ENCODE results near the gene RAB3C.
"Not testable (repeated sequence)": the region's sequence is repeated elsewhere in the genome, so short reads cannot be mapped to it uniquely, and the experiment has no call there.

RAB3C gene

GRCh38 chr5:58674711-58675110, 91.8 kb downstream of the RAB3C start:
- Histone ChIP-seq H3K9me3 (ENCODE audit: control insufficient read depth, low read length) (no peaks in the 10 kb centered on the region), H3K27ac (ENCODE audit: low read depth, low read length, severe bottlenecking) (no peak overlapping the region), H3K4me1 (ENCODE audit: control insufficient read depth, insufficient read depth, low read length, poor library complexity, severe bottlenecking) (no peaks in the 10 kb centered on the region), H3K4me3 (ENCODE audit: extremely low read depth, insufficient read depth, low read length, poor library complexity, severe bottlenecking) (no peak overlapping the region), H3K36me3 (ENCODE audit: control insufficient read depth, insufficient read depth, low read length) (no peaks in the 10 kb centered on the region)
- WGBS, 2 experiments (ENCODE audit: insufficient coverage in 2 of 2) = 82 to 86% methylated on average over 1 to 2 of the region's 2 CpGs

- no peaks in the 10 kb centered on the region for H3K9me3 ChIP-seq (ENCODE audit: control insufficient read depth, low read length)
- no peak overlapping the region for H3K4me3 ChIP-seq (ENCODE audit: extremely low read depth, insufficient read depth, low read length, poor library complexity, severe bottlenecking)
- H3K27ac ChIP-seq (ENCODE audit: low read depth, low read length, severe bottlenecking) = no peak overlapping the region
- WGBS, 2 experiments (ENCODE audit: insufficient coverage in 2 of 2) = no CpG with 5 or more reads among the region's 1 CpG
- peaks cover 3% of the 10 kb centered on the region for H3K4me1 ChIP-seq (ENCODE audit: control insufficient read depth, insufficient read depth, low read length, poor library complexity, severe bottlenecking)
- H3K36me3 ChIP-seq (ENCODE audit: control insufficient read depth, insufficient read depth, low read length) = no peaks in the 10 kb centered on the region
Measured at GRCh38 chr5:58675341-58675740, 92.5 kb downstream of the RAB3C start.

DNA sequence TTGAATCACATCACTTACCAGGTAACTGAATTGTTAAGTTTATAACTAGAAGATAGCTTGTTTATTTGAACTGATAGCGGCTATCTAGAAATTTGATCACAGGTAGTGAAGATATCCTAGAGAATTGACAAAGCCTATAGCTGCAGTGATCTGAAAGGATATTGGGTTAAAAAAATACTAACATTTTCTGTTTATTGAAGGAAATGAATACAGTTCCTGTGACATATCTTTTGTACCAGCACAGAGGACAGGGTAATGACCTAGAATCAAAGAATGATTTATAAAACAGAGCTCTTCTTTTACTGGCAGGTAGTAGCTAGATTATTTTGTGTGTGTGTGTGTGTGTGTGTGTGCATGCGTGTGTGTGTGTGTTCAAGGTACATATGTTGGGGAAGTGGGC, 94.8 kb downstream of the RAB3C start:
- 70% methylated on average over 2 of the region's 2 CpGs; no CpG with 5 or more reads in 1 of the 2 experiments for WGBS, 2 experiments (ENCODE audit: insufficient coverage in 2 of 2)
- H3K27ac ChIP-seq (ENCODE audit: low read depth, low read length, severe bottlenecking) = no peak overlapping the region
- peaks cover 4% of the 10 kb centered on the region for H3K4me1 ChIP-seq (ENCODE audit: control insufficient read depth, insufficient read depth, low read length, poor library complexity, severe bottlenecking)
- H3K36me3 ChIP-seq (ENCODE audit: control insufficient read depth, insufficient read depth, low read length) = no peaks in the 10 kb centered on the region
- H3K9me3 ChIP-seq (ENCODE audit: control insufficient read depth, low read length) = no peaks in the 10 kb centered on the region
- no peak overlapping the region for H3K4me3 ChIP-seq (ENCODE audit: extremely low read depth, insufficient read depth, low read length, poor library complexity, severe bottlenecking)

DNA sequence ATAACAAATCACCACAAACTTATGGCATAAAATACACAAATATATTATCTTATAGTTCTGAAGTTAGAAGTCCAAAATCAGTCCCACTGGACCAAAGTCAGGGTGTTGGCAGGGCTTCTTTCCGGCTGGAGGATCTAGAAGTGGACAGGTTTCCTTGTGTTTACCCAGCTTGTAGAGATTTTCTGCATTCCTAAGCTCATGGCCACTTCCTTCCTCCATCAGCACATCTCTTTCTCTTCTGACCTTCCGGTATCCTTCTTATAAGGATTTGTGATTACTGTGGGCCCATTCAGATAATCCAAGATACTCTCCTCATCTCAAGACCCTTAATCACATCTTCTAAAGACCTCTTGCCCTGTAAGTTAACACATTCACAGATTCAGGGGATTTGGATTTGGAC, 97.6 kb downstream of the RAB3C start:
- no CpG with 5 or more reads among the region's 2 CpGs for WGBS, 2 experiments (ENCODE audit: insufficient coverage in 2 of 2)
- Histone ChIP-seq H3K9me3 (ENCODE audit: control insufficient read depth, low read length) (no peaks in the 10 kb centered on the region), H3K36me3 (ENCODE audit: control insufficient read depth, insufficient read depth, low read length) (no peaks in the 10 kb centered on the region), H3K4me1 (ENCODE audit: control insufficient read depth, insufficient read depth, low read length, poor library complexity, severe bottlenecking) (peaks cover 4% of the 10 kb centered on the region), H3K4me3 (ENCODE audit: extremely low read depth, insufficient read depth, low read length, poor library complexity, severe bottlenecking) (no peak overlapping the region), H3K27ac (ENCODE audit: low read depth, low read length, severe bottlenecking) (no peak overlapping the region)

- H3K27ac ChIP-seq (ENCODE audit: low read depth, low read length, severe bottlenecking) = no peak overlapping the region
- 89 to 90% methylated on average over 3 to 5 of the region's 5 CpGs for WGBS, 2 experiments (ENCODE audit: insufficient coverage in 2 of 2)
- no peak overlapping the region for H3K4me3 ChIP-seq (ENCODE audit: extremely low read depth, insufficient read depth, low read length, poor library complexity, severe bottlenecking)
- no peaks in the 10 kb centered on the region for H3K9me3 ChIP-seq (ENCODE audit: control insufficient read depth, low read length)
- no peaks in the 10 kb centered on the region for H3K36me3 ChIP-seq (ENCODE audit: control insufficient read depth, insufficient read depth, low read length)
- peaks cover 4% of the 10 kb centered on the region for H3K4me1 ChIP-seq (ENCODE audit: control insufficient read depth, insufficient read depth, low read length, poor library complexity, severe bottlenecking)
Measured at GRCh38 chr5:58681943-58682342, 99.1 kb downstream of the RAB3C start.

DNA sequence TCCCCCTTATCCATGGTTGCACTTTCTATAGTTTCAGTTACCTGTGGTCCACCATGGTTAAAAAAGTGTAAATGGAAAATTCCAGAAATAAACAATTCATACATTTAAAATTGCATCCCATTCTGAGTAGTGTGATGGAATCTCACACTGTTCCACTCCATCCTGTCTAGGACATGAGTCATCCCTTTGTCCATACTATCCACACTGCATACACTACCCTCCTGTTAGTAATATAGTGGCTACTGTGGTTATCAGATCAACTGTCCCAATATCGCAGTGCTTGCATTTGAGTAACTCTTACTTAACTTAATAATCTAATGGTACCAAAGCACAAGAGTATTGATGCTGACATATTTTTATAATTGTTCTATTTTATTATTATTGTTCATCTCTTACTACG, 100.7 kb downstream of the RAB3C start:
- no peaks in the 10 kb centered on the region for H3K36me3 ChIP-seq (ENCODE audit: control insufficient read depth, insufficient read depth, low read length)
- peaks cover 4% of the 10 kb centered on the region for H3K4me1 ChIP-seq (ENCODE audit: control insufficient read depth, insufficient read depth, low read length, poor library complexity, severe bottlenecking)
- WGBS, 2 experiments (ENCODE audit: insufficient coverage in 2 of 2) = no CpG with 5 or more reads among the region's 2 CpGs
- no peak overlapping the region for H3K4me3 ChIP-seq (ENCODE audit: extremely low read depth, insufficient read depth, low read length, poor library complexity, severe bottlenecking)
- H3K9me3 ChIP-seq (ENCODE audit: control insufficient read depth, low read length) = no peaks in the 10 kb centered on the region
- no peak overlapping the region for H3K27ac ChIP-seq (ENCODE audit: low read depth, low read length, severe bottlenecking)

GRCh38 chr5:58687079-58687478, 104.2 kb downstream of the RAB3C start:
- 100% methylated on average over 1 of the region's 2 CpGs; no CpG with 5 or more reads in 1 of the 2 experiments for WGBS, 2 experiments (ENCODE audit: insufficient coverage in 2 of 2)

GRCh38 chr5:58687595-58687994, 104.7 kb downstream of the RAB3C start:
- Histone ChIP-seq H3K4me1 (ENCODE audit: control insufficient read depth, insufficient read depth, low read length, poor library complexity, severe bottlenecking) (no peaks in the 10 kb centered on the region), H3K4me3 (ENCODE audit: extremely low read depth, insufficient read depth, low read length, poor library complexity, severe bottlenecking) (no peak overlapping the region), H3K9me3 (ENCODE audit: control insufficient read depth, low read length) (no peaks in the 10 kb centered on the region), H3K27ac (ENCODE audit: low read depth, low read length, severe bottlenecking) (no peak overlapping the region), H3K36me3 (ENCODE audit: control insufficient read depth, insufficient read depth, low read length) (no peaks in the 10 kb centered on the region)

More at GRCh38 chr5:58687079-58687478, 104.2 kb downstream of the RAB3C start:
- H3K27ac ChIP-seq (ENCODE audit: low read depth, low read length, severe bottlenecking) = no peak overlapping the region
- no peaks in the 10 kb centered on the region for H3K36me3 ChIP-seq (ENCODE audit: control insufficient read depth, insufficient read depth, low read length)
- H3K9me3 ChIP-seq (ENCODE audit: control insufficient read depth, low read length) = no peaks in the 10 kb centered on the region
- H3K4me3 ChIP-seq (ENCODE audit: extremely low read depth, insufficient read depth, low read length, poor library complexity, severe bottlenecking) = no peak overlapping the region
- H3K4me1 ChIP-seq (ENCODE audit: control insufficient read depth, insufficient read depth, low read length, poor library complexity, severe bottlenecking) = no peaks in the 10 kb centered on the region

- H3K27ac ChIP-seq (ENCODE audit: low read depth, low read length, severe bottlenecking); H3K4me1 ChIP-seq (ENCODE audit: control insufficient read depth, insufficient read depth, low read length, poor library complexity, severe bottlenecking); H3K9me3 ChIP-seq (ENCODE audit: control insufficient read depth, low read length); H3K36me3 ChIP-seq (ENCODE audit: control insufficient read depth, insufficient read depth, low read length); H3K4me3 ChIP-seq (ENCODE audit: extremely low read depth, insufficient read depth, low read length, poor library complexity, severe bottlenecking): not testable (repeated sequence)
- WGBS, 2 experiments (ENCODE audit: insufficient coverage in 2 of 2) = 94% methylated on average over 4 to 5 of the region's 5 CpGs
Measured at GRCh38 chr5:58699088-58699761, 116.3 kb downstream of the RAB3C start.

- Histone ChIP-seq H3K36me3 (ENCODE audit: control insufficient read depth, insufficient read depth, low read length) (no peaks in the 10 kb centered on the region), H3K27ac (ENCODE audit: low read depth, low read length, severe bottlenecking) (no peak overlapping the region), H3K9me3 (ENCODE audit: control insufficient read depth, low read length) (no peaks in the 10 kb centered on the region), H3K4me3 (ENCODE audit: extremely low read depth, insufficient read depth, low read length, poor library complexity, severe bottlenecking) (no peak overlapping the region), H3K4me1 (ENCODE audit: control insufficient read depth, insufficient read depth, low read length, poor library complexity, severe bottlenecking) (no peaks in the 10 kb centered on the region)
- WGBS, 2 experiments (ENCODE audit: insufficient coverage in 2 of 2) = 89 to 91% methylated on average over 5 of the region's 6 CpGs
Measured at GRCh38 chr5:58699762-58700118, 116.9 kb downstream of the RAB3C start.

DNA sequence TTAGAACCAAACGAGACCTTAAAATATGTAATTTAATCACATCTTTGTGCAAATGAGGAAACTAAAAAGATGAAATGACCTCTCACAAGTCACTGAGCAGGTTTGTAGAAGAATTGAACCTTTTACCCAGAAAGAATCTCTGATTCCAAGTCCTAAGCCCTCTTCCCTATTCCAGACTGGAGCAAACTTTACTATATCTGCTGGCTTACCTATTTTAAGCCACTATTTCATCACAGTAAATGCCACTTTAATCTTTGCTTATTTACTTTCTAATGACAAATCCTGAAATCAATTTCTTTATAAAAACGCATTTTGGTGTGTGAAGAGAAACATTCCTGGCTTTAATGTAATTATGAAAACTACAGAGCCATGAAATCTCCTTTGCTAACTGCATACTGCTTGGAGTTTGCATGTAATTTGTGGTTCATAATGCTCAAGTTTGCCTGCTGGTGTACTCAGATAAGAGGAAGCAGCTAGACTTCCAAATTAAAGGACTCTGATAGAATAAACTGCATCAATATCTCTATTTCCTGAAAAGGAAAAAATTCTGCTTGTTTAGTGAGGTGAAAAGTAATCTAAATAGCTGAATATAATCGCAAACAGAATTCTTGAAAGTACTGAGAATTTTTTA, 121.2 kb downstream of the RAB3C start:
- no peaks in the 10 kb centered on the region for H3K36me3 ChIP-seq (ENCODE audit: control insufficient read depth, insufficient read depth, low read length)
- no peaks in the 10 kb centered on the region for H3K9me3 ChIP-seq (ENCODE audit: control insufficient read depth, low read length)
- H3K27ac ChIP-seq (ENCODE audit: low read depth, low read length, severe bottlenecking) = no peak overlapping the region
- no peak overlapping the region for H3K4me3 ChIP-seq (ENCODE audit: extremely low read depth, insufficient read depth, low read length, poor library complexity, severe bottlenecking)
- no peaks in the 10 kb centered on the region for H3K4me1 ChIP-seq (ENCODE audit: control insufficient read depth, insufficient read depth, low read length, poor library complexity, severe bottlenecking)
- no CpG with 5 or more reads among the region's 3 CpGs for WGBS, 2 experiments (ENCODE audit: insufficient coverage in 2 of 2)

All from mesodermal cell (in vitro differentiated cells).